ENCODE results near the gene GPR75.
"Not testable (repeated sequence)": the region's sequence is repeated elsewhere in the genome, so short reads cannot be mapped to it uniquely, and the experiment has no call there.

The GPR75 gene

DNA sequence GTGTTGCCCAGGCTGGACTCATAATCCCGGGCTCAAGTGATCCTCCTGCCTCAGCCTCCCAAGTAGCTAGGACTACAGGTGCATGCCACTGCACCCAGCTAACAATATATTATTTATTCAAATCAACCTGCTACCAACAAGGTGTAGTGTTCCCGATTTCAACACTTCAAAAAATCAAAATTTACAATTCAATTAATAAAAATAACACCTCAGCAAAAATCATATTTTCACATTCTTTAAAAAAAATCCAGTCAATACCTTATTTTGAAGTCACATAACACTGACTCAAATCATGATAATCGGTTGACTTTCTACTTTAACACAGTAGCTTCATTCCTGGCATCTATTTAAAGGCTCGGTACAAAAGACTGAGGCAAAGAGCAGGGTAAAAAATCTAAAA lies 7.2 kb downstream of the GPR75 start:
- no peak for DNase-seq (ENCODE audit: low spot score)

DNA sequence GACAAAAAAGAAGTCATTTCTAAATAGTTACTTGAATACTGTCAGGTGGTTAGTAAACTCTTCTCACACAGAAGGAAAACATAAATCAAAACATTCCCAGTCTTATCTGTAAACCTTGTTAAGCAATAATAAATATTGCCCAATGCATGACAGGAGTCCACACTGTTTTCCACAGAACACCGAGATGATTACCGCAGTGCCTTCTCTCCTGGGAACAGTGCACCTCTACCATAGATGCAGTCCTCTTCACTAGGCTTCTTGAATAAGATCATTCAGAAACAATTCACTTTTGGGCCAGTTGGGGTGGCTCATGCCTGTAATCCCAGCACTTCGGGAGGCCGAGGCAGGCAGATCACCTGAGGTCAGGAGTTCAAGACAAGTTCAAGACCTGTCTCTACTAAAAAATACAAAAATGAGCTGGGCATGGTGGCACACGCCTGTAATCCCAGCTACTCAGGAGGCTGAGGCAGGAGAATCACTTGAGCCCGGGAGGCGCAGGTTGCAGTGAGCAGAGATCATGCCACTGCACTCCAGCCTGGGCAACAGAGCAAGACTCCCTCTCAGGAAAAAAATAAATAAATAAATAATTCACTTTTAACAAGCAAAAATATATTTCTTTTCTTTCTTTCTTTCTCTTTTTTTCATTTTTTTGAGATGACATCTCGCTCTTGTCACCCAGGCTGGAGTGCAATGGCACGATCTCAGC lies 8.6 kb downstream of the GPR75 start:
- DNase-seq (ENCODE audit: low spot score), result not testable (repeated sequence)

DNA sequence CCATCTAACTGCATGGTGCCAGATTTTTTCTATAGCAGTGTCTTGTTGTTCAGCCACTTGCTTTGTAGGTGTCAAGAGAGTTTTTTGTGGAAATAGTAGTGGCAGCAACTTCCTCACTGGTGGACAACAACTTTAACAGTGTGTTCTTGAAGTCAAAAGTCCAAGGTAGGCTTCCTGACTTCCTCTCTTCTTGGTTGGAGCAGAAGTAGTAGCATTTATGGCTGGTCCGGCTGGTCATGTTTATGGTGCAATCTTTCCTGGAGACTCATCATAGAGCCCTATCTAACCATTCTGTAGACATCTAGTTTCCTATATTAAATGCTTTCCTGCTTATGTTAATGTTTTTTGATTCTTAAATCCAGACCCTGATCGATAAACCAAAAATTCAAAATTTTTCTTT lies 11.7 kb downstream of the GPR75 start:
- DNase-seq (ENCODE audit: low spot score), result no peak

DNA sequence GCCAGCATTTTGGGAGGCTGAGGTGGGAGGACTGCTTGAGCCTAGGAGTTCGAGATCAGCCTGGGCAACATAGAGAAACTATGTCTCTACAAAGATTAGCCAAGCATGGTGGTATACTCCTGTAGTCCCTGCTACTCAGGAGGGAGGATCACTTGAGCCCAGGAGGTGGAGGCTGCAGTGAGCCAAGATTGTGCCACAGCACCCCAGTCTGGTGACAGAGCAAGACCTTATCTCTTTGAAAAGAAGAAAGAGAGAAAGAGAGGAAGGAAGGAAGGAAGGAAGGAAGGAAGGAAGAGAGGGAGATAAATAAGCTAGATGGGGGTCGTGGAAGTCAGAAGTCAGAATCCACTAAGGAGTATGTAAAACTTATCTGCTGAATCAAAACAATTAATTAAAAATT lies 16.2 kb downstream of the GPR75 start:
- no peak for DNase-seq (ENCODE audit: low spot score)

DNA sequence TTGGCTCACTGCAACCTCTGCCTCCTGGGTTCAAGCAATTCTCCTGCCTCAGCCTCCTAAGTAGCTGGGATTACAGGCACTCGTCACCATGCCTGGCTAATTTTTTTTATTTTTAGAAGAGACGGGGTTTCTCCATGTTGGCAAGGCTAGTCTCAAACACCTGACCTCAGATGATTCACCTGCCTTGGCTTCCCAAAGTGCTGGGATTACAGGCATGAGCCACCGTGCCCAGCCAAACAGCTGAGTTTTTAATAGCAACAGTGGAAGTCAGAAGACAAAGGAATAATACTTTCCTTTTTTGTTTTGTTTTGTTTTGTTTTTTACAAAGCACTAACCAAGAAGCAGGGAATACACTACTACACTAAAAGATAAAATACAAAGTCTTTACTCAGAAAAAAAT lies 16.9 kb downstream of the GPR75 start:
- no peak for DNase-seq (ENCODE audit: low spot score)

DNA sequence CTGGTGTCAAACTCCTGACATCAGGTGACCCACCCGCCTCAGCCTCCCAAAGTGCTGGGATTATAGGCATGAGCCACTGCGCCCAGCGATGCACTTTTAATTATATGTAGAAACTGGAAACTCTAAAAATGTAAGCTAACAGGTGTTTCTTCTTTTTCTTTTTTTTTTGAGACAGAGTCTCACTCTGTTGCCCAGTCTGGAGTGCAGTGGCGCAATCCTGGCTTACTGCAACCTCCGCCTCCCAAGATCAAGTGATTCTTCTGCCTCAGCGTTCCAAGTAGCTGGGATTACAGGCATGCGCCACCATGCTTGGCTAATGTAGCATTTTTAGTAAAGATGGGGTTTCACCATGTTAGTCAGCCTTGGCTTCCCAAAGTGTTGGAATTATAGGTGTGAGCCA lies 18.1 kb downstream of the GPR75 start:
- DNase-seq (ENCODE audit: low spot score), result not testable (repeated sequence)

DNA sequence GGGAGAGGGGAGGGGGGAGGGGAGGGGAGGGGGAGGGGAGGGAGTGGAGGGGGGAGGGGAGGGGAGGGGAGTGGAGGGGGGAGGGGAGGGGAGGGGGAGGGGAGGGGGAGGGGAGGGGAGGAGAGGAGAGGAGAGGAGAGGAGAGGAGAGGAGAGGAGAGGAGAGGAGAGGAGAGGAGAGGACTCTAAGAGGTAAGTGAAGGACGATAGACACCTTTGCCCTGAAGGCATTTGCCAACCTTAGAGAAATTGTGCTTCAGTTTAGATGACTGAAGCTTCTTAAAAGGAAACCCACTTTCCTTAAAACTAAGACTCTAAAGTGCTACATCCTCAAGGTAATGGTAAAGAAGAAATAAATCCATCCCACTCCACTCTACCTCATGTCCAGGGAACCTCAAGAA lies 19.2 kb downstream of the GPR75 start:
- no peak for DNase-seq (ENCODE audit: low spot score)

DNA sequence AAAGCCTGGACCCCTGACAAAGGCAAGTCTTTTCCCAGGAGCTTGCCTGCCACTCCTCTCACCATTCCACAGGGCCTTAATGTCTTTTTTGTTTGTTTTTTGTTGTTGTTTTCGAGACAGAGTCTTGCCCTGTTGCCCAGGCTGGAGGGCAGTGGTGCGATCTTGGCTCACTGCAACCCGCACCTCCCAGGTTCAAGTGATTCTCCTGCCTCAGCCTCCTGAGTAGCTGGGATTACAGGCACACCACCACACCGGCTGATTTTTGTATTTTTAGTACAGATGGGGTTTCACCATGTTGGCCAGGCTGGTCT lies 29.8 kb downstream of the GPR75 start:
- not testable (repeated sequence) for DNase-seq (ENCODE audit: low spot score)

DNA sequence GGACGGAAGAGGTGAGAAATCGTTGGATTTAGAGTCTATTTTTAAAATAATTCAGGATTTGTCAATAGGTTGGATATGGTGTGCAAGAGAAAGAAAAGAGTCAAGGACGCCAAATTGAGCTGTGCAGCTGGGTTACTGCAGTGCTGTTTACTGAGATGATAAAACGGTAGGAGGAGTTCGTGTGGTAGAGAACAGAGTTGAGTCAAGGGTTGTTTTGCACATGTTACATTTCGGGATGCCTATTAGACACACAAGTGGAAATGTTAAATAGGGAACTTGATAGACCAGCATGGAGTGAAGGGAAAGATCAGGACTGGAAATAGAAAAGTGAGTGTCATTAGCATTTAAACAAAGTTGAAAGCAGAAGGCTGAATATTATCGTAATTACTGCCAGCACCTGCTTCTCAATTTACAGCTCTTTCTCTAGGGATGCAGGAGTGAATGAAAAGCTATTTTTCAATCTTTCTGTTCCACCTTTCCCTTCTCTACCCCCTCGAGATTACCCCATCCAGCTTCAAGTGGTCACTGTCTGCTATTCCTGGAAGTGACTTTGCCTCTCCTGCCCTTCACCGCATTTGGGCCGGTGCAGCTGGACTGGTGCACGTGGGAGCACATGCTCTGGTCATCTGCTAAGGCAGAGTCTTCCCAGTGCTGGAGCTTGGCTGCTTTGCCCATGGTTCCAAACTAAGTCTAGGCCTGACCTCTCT lies 30.3 kb downstream of the GPR75 start:
- DNase-seq (ENCODE audit: low spot score), result no peak

DNA sequence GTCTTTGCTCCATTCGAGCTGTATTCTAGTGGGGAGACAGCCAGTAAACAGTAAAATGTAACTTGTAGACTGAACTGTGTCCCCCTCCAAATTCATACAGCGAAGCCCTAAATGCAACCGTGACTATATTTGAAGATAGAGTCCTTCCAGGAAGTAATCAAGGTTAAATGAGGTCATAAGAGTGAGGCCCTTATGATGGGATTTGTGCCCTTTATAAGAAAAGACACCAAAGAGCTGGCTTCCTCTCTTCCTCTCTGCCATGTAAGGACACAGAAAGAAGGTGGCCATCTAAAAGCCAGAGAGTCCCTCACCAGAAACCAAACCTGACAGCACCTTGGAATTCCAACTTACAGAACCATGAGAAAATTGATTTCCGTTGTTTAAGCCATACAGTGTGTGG lies 31.4 kb downstream of the GPR75 start:
- no peak for DNase-seq (ENCODE audit: low spot score)

DNA sequence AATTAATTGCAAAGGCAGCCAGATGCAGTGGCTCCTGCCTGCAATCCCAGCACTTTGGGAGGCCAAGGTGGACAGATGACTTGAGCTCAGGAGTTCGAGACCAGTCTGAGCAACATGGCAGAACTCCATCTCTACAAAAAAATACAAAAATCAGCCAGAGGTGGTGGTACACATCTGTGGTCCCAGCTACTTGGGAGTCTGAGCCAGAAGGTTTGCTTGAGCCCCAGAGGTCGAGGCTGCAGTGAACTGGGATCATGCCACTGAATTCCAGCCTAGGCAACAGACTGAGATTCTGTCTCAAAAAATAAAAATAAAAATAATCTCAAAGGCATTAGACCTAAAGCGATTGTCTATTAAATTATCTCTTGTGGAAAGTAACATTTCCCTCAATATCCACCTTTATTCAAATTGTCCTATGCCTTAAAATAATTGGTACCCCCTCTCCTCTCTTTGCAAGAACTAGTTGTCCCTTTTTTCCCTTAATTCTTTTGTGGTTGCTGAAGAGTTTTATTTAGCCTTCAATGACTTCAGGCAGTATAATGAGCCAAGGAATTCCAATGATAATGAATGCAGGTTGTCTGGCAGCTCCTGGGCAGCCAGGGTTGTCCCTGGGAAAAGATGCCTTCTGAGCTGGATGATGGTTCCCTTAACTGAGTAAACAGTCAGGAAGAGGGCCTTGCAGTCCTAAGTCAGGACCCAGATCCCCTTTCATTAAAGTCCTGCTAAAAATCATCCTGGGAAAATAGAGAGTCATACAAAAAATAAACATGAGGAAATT lies 32.2 kb downstream of the GPR75 start:
- DNase-seq (ENCODE audit: low spot score), result no peak

DNA sequence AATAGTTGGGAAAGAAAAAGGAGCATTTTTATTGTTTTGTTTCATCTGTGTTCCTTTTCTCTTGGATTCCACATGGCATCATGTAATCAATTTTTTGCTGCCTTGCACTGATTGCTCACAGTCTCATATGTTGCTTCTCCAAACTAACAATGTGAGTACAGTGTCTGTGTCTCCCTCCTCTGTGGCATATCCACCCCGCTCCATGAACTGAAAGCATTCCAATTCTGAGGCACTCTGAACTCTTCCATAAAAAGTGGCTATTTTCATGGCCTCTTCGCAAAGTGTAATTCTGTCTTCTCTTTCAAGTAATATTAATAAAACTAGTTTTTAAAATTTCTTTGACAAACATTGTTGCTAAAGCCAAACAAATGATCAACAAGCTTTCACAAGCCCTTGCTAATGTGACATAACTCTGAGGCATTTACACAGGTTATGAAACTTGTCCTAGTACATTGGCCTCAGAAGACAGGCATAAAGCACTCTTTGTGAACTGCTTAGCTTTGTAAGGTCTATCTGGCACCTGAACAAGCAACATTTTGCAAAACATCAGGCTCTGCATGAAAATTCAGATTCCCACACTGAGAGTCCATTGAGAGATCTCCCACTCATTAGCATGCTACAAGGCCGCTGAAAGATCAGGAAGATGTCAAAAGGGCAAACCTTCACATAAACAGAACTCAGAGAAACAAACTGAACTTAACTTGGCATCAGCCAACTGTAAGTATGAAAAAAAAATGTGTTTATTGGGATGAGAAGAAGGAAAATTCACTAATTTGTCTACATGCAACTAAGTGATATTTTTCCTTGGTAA lies 33.0 kb downstream of the GPR75 start:
- peak; percentile 81 for DNase-seq (ENCODE audit: low spot score)

DNA sequence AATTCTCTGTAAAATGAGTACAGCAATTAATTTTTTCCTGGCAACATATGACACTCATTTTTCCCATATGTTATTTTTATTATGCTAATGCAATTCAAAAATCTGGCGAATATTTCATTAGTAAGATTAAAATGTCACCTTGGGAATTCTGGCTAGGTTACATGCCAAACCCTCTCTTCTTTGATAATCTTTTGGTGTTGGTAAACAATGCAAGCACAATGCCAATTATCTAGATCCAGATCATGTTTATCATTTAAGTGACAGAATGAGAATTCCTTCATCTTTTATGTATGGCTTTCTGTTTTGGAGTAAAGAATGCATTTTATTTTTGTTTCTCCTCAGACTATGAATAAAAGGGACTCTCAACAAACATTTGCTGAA lies 33.7 kb downstream of the GPR75 start:
- no peak for DNase-seq (ENCODE audit: low spot score)

DNA sequence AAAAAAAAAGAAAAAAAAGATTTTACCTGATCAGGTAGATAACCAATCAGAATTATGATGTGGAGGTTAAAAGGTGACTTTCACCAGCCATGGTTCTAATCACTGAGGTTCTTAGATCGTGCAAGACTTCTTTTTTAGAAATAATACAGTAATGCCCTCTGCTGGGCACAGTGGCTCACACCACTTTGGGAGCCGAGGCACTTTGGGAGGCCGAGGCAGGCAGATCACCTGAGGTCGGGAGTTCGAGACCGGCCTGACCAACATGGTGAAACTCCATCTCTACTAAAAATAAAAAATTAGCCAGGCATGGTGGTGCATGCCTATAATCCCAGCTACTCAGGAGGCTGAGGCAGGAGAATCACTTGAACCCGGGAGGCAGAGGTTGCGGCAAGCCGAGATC lies 36.1 kb downstream of the GPR75 start:
- DNase-seq (ENCODE audit: low spot score), result not testable (repeated sequence)

DNA sequence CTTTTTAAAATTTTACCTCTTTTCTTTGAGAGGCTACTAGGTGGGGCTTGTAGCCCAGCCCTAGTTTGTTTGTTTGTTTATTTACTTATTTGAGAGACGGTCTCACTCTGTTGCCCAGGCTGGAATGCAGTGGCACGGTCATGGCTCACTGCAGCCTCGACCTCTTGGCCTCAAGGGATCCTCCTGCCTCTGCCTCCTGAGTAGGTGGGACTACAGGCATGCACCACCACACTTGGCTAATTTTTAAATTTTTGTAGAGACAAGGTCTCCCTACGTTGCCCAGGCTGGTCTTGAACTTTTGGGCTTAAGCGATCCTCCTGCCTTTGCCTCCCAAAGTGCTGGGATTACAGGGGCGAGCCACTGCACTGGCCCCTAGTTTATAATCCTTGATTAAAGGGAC lies 38.0 kb downstream of the GPR75 start:
- DNase-seq (ENCODE audit: low spot score), result no peak

DNA sequence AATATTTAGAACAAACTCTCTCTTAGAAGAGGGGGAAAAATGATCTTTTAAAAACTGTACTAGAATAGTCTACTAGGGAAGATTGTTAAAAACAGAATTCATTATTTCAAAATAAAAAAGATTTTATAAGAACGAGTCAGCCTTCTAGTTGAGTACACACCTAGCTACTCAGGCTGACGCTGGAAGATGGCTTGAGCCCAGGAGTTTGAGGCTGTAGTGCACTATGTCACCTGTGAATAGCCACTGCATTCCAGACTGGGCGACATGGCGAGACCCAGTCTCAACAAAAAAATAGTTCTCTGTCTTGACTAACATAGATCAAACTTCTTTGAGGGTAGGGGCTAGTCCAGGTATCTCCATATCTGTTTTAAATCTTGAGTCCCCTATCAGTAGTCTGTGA lies 39.1 kb downstream of the GPR75 start:
- DNase-seq (ENCODE audit: low spot score), result no peak

DNA sequence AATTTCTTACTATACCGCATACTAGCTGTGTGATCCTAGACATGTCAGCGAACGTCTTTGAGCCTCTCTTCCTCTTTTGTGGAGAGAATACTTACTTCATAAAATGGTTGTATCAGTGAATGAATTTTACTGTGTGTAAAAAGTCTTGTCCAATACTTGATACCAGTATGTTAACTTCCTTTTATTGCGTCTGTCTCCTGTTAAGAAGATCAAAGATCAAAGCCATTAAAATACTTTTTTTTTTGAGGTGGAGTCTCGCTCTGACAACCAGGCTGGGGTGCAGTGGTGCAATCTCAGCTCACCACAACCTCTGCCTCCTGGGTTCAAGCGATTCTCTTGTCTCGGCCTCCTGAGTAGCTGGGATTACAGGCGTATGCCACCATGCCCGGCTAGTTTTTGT lies 39.7 kb downstream of the GPR75 start:
- DNase-seq (ENCODE audit: low spot score), result no peak

DNA sequence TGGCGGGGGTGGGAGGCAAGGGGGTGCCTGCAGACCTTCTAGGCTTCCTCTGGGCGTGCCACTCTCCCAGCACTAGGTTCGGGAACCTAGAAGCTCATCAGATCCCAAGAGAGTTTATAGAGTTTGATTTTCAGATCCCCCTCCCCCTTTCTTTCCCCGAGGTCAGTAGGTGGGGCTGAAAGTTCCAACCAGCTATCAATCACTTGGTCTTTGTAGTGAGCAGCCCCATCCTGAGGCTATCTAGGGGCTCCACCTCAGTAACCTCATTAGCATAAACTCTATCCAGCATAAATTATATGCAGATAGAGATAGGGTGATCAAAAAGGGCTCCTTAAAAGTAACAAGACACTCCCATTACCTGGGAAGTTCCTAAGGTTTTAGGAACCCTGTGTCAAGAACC lies 40.1 kb downstream of the GPR75 start:
- no peak for DNase-seq (ENCODE audit: low spot score)

DNA sequence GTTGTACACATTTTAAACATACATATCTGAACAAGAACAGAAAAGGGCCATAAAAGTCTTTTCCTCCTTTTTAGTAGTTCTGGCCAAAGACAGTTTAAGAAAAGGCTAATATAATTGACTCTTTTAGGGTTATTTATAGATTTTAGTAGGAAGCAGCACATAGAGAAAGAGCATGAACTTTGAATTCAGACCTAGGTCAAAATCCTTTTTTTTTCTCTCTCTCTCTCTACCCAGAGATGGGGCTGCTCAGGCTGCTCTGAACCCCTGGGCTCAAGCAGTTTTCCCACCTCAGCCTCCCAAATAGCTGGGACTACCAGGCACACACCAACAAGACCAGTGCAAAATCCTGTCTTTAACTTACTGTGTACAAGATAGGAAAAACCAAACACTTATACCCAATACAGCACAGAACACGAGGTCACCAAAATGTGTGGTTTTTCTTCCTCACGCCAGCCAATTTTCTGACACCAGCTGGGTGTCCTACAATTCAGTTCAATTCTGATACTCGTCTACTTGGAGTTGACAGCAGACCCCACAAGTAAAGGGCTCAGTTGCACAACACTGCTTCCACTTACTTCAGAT lies 40.8 kb downstream of the GPR75 start:
- DNase-seq (ENCODE audit: low spot score), result no peak

DNA sequence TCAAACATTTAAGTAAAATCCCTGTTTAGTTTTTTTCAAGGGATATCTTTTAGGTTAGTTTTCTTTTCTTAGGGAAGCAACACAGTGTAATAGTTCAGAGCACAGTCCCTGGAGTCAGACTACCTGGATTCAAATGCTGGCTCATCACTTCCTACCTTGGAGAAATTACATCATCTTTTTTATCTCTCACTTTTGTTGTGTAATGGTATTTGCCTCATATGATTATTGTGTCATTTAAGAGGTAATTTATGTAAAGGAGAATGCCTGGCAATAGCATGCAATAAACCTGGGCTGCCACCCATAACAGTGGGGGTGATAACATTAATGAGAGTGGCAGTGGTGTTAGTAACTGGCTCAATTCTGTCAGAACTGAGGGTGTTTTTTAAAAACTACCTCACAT lies 46.6 kb downstream of the GPR75 start:
- no peak for DNase-seq (ENCODE audit: low spot score)

DNA sequence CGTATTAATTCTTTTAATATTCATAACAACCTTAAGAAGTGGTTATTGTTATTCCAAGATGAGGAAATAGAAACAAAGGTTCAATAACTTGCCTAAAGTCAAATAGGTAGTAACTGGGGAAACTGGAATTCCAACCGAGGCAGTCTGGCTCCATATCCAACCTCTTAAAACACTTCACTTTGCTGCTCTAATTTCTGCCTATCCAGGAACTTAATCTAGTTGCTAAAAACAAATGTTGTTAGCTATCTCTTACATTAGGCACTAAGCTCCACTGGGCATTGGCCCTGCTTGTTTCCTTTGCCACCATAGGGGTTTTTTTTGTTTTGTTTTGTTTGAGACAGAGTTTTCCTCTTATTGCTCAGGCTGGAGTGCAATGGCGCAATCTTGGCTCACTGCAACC lies 48.2 kb downstream of the GPR75 start:
- no peak for DNase-seq (ENCODE audit: low spot score)
